HL-60/S4 (cell line): ENCODE measurements around the gene SAA1.

Experiments
- in situ Hi-C: fragments of 300-500 bp; cut with MboI; formaldehyde crosslinking; loops from 2 replicates; pipeline ENCODE4 v1.14.3; 2022; ENCODE audit warnings: low sequenced_read_pairs

The SAA1 gene

GRCh38 chr11:18265949-18266348 lies at the start of gene SAA1:
Gene SAA1 (plus strand): TSS chr11:18266264. CDS start chr11:18266888, 624 bp downstream.
- in situ Hi-C loops = no loop called here

GRCh38 chr11:18221274-18221876 lies 44.7 kb upstream of the SAA1 start:
- in situ Hi-C loops = no loop called here

GRCh38 chr11:18222814-18223421 lies 43.1 kb upstream of the SAA1 start:
- in situ Hi-C loops = no loop called here

GRCh38 chr11:18223591-18224387 lies 42.3 kb upstream of the SAA1 start:
- in situ Hi-C loops = no loop called here

- in situ Hi-C loops = loop anchor here (25.0 kb wide), 1 partner anchor 511 kb away; the partner anchor contains the start of gene IGSF22
Measured at GRCh38 chr11:18225913-18226312, 40.2 kb upstream of the SAA1 start.

GRCh38 chr11:18229501-18229900 lies 36.6 kb upstream of the SAA1 start:
- in situ Hi-C loops = loop anchor here (25.0 kb wide), 1 partner anchor 508 kb away; the partner anchor contains the start of gene IGSF22

- in situ Hi-C loops = loop anchor here (25.0 kb wide), 1 partner anchor 506 kb away; the partner anchor contains the start of gene IGSF22
Measured at GRCh38 chr11:18230859-18231258, 35.2 kb upstream of the SAA1 start.

- in situ Hi-C loops = loop anchor here (25.0 kb wide), 1 partner anchor 503 kb away; the partner anchor contains the start of gene IGSF22
Measured at GRCh38 chr11:18233912-18234311, 32.2 kb upstream of the SAA1 start.

GRCh38 chr11:18235394-18236334 lies 30.4 kb upstream of the SAA1 start:
- in situ Hi-C loops = loop anchor here (25.0 kb wide), 1 partner anchor 502 kb away; the partner anchor contains the start of gene IGSF22

GRCh38 chr11:18236664-18237356 lies 29.3 kb upstream of the SAA1 start, which contains the start of gene SAA4:
Gene SAA4 (minus strand): TSS chr11:18236802. CDS start chr11:18235926, 876 bp downstream.
- in situ Hi-C loops = loop anchor here (25.0 kb wide), 1 partner anchor 500 kb away; the partner anchor contains the start of gene IGSF22

- in situ Hi-C loops = loop anchor here (25.0 kb wide), 1 partner anchor 498 kb away; the partner anchor contains the start of gene IGSF22
Measured at GRCh38 chr11:18239655-18240054, 26.4 kb upstream of the SAA1 start.

- in situ Hi-C loops = loop anchor here (25.0 kb wide), 1 partner anchor 493 kb away; the partner anchor contains the start of gene IGSF22
Measured at GRCh38 chr11:18243783-18244362, 22.2 kb upstream of the SAA1 start.

GRCh38 chr11:18245396-18245795 lies 20.7 kb upstream of the SAA1 start:
- in situ Hi-C loops = loop anchor here (25.0 kb wide), 1 partner anchor 492 kb away; the partner anchor contains the start of gene IGSF22

- in situ Hi-C loops = loop anchor here (25.0 kb wide), 1 partner anchor 491 kb away; the partner anchor contains the start of gene IGSF22
Measured at GRCh38 chr11:18246379-18247190, 19.5 kb upstream of the SAA1 start.

- in situ Hi-C loops = loop anchor here (25.0 kb wide), 1 partner anchor 490 kb away; the partner anchor contains the start of gene IGSF22
Measured at GRCh38 chr11:18247191-18247581, 18.9 kb upstream of the SAA1 start.

- in situ Hi-C loops = loop anchor here (25.0 kb wide), 1 partner anchor 489 kb away; the partner anchor contains the start of gene IGSF22
Measured at GRCh38 chr11:18248561-18248960, 17.5 kb upstream of the SAA1 start, which contains the start of gene SAA2. Gene SAA2 (minus strand): TSS chr11:18248668. CDS start chr11:18248011, 657 bp downstream.

GRCh38 chr11:18253233-18253632 lies 12.8 kb upstream of the SAA1 start:
- in situ Hi-C loops = no loop called here
